GOT3 (cell line): ENCODE results near the gene ARV1.
"Not testable (repeated sequence)": the region's sequence is repeated elsewhere in the genome, so short reads cannot be mapped to it uniquely, and the experiment has no call there.

Source experiments
- DNase-seq: peaks from one replicate; lab custom pipeline; 2025; ENCODE audit warnings: mixed read lengths; lab: John Stamatoyannopoulos, UW

Gene ARV1

DNA sequence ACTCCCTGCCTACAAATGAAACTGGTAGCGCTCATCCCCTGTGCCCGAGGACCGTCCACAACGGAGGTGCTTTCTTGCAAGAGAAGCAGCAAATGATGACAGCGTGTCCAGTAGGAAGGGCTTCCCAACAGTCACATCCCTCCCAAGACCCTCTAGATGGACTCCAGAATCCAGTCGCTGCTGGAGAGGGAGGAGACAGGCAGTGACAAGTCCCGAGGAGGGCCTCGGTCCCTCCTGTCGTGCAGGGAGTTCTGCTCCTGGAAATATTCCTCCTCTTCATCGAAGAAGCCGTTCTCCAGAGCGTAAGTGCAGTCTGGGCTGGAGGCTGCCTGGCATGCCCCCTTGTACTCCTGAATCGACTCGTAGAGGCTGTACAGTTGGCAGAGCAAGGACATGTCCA lies 40.8 kb downstream of the ARV1 start:
- no peak for DNase-seq

DNA sequence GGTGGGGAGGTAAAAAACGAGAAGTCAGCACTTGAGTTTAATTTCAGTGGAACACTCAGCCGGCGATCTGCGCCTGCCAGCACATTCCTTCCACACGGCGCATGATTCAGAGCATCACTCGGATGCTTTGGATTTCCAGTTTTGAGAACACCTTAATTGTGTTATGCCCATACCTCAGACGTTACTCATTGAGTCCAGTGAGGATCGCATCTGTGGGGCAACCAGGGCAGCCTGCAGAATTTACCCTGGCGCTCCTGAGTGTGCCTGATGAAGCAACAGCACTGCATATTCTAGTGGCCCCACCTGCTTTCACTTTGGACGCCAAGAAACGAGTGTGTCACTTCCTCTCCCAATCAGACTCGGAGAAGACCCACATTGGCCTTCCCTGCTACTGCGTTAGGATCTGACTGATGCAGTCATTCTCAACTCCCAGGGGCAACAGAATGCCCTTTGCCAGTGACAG lies 41.3 kb downstream of the ARV1 start:
- DNase-seq = no peak

DNA sequence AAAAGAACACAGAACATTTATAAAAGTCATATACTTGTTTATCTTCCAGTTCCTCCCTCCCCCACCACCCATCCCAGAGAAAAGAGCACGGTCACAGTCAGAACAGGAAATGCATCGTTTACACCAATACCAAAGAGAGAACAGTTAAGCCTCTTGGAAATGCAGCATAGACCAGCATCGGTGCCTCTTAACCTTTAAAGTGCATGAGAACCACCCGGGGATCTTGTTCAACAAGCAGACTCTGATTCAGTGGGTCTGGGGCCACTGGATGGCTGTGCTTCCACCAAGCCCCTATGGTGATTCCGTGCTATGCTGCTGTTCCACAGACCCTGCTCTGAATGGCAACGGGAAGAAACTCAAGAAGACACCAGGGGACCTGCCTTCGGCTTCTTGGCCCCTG lies 41.9 kb downstream of the ARV1 start:
- DNase-seq = no peak

DNA sequence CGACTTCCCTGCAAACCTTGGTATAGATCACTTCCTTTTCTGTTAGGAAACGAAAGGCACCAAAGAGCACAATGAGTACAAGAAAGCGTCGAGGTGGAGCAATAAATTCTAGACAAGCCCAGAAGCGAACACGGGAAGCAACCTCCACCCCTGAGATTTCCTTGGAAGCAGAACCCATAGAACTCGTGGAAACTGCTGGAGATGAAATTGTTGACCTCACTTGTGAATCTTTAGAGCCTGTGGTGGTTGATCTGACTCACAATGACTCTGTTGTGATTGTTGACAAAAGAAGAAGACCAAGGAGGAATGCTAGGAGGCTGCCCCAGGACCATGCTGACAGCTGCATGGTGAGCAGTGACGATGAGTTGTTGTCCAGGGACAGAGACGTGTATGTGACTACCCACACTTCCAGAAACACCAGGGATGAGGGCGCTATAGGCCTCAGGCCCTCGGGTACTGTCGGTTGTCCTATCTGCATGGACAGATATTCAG lies 42.7 kb downstream of the ARV1 start:
- DNase-seq = no peak

DNA sequence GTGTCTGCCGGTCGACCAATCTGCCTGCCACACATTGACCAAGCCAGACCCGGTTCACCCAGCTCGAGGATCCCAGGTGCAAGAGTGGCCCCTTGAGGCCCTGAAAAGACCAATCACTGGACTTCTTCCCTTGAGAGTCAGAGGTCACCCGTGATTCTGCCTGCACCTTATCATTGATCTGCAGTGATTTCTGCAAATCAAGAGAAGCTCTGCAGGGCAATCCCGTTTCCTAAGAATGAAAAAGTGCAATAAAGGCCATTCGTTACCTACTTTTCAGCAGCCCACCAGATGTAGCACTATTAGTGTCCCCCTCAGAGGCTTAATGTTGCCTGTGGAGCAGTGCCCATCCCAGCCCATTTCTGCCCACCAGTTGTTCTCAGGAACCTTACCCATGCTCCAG lies 43.6 kb downstream of the ARV1 start:
- not testable (repeated sequence) for DNase-seq

DNA sequence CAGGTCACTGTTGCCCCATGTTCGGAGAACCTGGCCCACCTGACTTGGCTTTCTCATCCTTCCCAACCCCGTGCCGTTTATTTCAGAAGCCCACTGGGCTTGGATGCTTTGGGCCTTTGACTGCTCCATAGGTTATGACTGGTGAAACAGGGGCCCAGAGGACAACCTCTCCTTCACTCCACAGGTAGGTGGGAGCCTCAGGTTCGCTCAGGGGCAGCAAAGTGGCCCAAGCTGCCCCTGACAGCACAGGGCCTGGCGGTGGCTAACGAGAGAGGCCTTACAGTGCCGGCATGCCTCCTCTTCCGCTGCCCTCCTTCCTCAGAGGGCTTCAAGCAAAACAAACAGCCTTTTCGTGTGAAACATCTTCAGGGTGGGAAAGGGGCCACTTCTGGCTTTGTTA lies 44.3 kb downstream of the ARV1 start:
- DNase-seq = no peak

DNA sequence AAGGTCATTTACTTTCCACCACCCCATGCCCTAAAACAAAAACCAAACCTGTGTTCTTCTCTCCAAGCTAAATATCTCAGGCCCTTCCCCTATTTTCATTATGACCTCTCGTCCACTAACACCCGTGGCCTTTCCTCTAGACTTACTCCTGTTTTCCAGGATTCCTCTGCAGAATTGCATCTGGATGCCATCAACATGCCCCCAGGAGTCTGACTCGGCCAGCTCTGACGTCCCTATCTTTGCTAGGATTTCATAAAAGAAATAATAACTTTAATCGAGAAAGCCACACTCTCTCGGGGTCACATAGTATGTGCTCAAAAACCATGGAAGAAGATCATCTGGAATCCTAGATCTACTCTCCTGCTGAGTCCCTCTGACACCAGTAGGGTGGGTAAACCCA lies 47.7 kb downstream of the ARV1 start:
- no peak for DNase-seq

DNA sequence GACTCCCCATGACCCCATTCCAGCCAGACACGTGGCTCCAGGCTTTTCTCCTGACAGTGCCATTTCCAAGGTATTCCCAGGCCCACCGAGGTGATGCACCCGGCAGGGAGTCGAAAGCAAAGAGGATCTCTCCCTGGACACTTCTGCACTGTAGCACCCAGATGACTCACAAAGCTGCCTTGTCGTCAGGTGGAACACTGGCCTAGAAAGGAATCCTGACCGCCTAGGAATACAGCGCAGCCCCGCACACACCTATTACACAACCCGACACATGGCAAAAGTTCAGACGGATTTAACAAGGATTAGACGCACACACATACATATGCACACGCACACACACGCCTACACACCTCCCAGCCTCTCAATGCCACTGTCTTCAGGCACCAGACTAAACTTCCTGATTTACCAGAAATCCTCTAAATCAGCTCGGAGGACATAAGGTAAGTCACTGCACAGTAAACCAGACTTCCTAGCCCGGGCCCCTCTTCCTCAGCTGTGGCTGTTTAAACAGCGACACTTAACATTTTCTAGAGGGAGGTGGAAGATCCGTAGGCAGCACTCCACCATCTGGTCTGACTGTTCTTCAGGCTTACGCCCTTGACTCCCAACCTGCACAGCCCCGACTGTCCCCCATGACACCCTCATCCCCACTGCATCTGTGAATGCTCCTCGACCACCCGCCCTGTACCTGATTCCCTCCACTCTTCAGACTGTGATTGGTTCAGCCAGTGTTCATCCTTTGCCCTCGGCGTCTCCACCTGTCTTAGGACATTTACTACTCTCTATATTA lies 48.4 kb downstream of the ARV1 start:
- no peak for DNase-seq

DNA sequence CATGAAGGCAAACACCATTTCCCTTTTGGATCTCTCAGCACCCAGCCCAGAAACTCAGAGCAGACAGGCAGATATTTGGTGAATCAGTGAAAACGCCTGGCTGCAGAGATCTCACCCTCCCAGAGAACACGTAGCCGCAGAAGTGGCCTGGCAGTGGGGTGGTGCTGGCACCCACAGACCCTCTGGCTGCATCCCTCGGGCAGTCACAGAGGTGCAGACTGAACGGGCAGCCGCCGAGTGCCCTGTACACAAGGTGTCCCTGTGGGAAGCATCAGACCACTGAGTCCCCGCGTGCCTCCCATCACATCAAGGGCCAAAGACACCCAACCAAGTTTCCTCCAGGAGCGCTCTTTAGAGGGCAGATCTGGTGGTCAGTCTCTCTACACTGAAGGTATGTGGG lies 49.1 kb downstream of the ARV1 start:
- no peak for DNase-seq

DNA sequence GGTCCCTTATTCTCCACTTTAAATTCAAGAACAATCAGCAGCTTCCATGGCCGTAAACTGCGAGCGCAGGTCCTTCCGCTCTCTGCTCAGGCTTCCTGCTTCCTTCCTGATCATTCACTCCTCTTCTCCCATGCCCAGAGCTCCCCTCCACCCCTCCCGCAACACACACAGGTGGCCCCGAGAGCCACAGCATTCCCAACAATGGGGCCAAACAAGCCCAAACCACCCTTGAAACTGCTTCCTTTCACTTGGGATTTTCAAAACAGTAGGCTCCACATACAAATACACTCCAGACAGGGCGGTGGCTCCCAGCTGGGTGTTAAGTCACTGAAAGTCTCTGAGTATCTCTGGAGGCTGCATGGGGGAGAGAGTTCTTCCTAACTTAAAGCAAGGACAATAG lies 49.8 kb downstream of the ARV1 start:
- DNase-seq = no peak

DNA sequence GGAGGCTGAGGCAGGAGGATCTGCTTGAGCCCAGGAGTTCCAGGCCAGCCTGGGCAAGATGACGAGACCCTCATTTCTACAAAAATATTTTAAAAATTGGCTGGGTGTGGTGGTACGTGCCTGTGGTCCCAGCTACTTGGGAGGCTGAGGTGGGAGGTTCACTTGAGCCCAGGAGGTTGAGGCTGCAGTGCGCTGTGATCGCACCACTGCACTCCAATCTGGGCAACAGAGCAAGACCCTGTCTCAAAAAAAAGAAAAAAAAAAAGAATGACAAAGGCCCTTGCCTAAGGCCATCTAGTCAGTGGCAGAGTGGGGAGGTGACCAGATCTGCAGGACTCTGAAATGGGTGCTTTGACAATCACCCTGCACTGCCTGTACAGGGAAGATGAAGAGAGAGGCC lies 50.4 kb downstream of the ARV1 start:
- not testable (repeated sequence) for DNase-seq

DNA sequence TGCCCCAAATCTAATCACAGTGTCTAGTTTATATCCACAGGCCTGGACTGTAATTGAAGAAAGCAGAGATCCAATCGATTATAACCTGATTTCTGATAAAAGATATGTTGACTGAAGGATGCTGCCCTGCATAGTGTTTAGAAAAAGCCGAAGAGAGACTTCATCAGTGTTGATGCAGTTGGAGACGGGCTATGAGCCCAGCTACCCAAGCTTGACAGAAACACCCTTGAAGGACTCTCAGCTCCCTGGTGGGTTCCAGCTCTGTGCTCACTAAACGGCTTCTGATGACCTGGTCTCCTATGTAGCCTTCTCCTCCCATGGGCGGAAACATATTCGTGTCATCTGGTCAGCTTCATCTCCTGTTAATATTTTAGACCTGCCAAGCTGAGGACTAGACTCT lies 50.9 kb downstream of the ARV1 start:
- no peak for DNase-seq

DNA sequence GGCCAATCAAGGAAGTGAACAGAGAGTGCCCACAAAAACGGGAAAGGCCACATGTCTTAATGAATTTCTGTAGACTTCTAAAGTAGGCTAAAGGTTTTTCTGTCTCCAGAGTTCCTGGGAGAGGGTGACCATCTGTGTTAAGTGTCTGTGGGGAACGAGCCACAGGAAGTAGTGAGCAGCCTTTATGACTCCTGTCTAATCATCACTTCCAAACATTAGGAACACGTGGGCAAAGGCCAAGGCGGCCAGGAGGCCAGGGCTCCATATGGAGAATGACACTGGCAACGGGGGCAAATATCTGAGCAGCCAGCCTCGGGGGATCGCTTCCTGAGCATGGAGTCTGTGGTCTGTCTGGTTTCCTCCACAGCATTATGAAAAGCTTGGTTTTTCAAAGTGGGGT lies 54.1 kb downstream of the ARV1 start:
- no peak for DNase-seq

DNA sequence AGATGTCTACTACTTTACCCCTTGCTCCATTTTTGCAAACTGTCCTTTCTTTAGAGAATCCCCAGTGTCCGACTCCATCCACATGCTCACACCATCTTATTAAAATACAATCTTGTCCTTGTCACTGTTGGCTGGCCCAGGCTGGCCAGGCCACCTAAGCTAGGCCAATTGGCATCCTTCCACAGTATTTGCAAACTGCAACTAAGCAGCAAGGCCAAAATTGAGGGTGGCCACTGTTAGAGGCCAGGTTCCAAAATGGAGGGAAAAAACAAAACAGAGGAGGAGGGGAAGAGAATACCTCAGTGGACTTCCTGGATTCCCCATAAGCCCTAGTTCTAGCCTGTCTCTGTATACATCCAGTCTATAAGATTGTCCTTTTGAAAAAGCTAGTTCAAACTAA lies 56.9 kb downstream of the ARV1 start:
- DNase-seq = no peak

DNA sequence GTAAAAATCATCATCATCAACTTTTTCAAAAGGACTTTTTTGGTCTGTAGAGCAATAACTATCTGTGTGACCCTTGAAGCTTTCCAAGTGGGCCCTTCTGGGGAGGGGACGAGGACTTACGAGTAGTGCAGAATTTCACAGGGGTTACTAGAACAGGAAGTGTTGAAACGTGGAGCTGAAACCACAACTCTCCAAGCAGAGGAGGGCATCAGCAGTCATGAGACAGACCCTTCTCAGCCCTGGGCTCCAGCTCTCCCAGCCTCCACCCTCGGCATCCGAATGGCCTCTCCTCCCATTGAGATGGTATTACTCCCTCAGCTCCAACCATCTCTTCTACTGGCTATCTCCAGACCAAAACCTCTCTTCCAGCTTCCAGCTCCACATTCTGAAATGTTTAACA lies 57.5 kb downstream of the ARV1 start:
- no peak for DNase-seq

DNA sequence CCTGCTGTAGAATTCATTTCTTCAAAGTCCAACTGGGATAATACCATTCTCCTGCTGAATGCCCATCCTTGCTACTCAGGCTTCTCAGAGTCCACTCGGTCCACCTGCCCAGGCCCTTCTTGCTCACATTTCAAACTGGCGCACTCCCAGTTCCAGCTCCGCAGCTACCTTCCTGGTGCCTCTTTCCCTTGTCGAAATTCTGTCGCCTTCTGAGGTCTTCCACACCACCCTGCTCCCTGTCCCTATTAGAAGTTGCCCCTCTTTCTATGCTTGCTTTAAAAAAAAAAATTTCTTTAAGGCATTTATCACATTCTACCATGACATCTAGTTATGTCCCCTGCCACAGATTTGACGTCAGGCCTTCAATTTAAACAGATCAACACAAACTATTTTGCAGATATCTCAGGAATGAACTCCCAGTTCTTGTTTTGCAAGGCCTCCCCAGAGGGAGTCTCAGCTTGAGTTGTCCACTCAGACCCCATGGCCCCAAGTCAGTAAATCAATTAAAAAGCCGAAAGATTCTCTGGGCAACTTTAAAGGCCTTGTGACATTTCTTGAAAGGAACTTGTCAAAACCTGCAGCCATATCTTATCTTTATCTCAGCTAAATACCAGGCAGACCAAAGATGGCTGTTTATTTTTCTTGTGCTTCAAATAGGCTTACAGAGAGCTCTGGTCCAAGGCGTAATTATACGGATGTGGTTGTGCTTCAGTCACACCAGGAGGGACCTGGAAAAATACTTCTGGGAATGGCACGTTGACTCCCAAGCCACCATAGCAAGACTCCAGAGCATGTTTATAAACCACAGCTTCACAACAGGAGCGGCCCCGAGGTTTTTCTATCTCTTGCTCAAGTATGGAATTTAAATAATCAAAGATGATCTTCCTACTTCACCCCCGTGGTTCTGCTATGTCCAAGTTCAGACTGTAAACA lies 59.0 kb downstream of the ARV1 start:
- DNase-seq = no peak

DNA sequence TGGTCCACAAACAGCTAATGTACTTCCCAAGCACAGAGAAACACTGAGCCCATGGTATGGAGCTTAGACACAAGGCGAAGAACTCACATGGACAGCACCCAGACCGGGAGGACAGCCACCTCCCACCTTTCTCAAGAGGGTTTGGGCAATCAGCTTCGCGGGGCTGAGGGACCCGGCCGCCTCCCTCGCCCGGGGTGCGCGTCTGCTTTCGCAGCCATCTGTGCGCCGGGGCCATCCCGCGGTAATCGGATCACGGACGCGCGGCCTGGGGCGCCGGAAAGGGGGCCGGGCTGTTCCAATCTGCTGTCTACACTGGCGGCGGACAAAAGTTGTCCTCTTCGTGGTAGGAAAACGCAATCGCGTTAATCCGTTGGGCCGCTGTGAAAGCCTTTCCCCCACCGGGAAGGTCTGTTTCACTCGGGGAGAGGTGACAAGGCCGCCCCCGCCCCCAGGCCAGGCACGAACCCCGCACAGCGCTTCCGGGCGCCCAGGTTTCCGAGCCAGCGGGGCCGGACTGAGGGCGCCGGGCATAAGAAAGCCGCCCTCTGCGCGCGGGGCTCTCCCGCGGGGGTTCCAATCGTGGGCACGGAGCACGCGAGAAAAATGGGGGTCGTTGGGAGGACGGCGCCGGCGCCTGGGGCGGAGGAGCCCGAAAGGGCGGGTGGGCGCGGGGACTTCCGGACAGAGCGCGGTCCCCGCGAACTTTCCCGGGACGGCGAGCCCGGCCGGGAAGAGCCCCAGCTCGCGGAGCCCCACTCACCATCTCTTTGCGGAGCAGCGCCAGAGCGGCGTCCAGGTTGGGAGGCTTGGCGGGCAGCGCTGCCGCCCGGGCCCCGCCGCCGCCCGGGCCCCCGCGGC lies 60.5 kb downstream of the ARV1 start:
- DNase-seq = no peak

DNA sequence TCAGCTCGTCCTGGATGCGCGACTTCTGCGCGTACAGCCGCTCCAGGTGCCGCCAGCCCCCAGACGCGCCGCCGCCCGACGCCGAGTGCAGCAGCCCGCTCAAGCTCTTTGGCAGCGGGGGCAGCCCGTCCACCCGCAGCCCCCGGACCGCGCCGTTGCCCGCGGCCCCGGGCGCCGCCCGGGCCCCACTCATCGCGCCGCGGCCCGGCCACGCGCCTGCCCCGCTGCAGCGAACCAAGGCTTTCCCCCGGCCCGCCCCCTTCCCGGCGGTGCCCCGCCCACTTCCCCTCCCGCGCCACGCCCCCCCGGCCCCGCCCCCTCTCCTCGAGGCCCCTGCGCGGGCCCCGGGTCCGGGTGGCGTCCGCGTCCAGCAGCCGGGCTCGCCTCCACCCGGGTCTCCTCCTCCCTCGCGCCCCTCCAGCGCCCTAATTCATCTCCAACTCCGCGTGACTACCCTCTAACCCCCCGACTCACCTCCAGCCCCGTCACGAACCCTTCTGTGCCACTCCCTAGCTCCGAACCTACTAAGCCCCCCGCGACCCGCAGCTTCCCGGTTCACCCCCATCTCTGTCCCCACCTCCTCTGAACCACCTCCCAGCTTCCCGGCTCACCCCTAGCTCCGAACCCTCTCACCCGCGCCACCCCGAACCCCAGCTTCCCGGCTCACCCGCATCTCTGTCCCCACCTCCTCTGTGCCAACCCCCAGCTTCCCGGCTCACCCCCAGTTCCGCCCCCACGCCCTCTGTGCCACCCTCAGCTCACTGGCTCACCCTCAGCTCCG lies 61.3 kb downstream of the ARV1 start, which contains the start of gene FAM89A:
FAM89A (minus strand) TSS at position 236 of the 781 bp plus-strand sequence; CDS start at position 193, 43 bp downstream.
- DNase-seq = no peak

DNA sequence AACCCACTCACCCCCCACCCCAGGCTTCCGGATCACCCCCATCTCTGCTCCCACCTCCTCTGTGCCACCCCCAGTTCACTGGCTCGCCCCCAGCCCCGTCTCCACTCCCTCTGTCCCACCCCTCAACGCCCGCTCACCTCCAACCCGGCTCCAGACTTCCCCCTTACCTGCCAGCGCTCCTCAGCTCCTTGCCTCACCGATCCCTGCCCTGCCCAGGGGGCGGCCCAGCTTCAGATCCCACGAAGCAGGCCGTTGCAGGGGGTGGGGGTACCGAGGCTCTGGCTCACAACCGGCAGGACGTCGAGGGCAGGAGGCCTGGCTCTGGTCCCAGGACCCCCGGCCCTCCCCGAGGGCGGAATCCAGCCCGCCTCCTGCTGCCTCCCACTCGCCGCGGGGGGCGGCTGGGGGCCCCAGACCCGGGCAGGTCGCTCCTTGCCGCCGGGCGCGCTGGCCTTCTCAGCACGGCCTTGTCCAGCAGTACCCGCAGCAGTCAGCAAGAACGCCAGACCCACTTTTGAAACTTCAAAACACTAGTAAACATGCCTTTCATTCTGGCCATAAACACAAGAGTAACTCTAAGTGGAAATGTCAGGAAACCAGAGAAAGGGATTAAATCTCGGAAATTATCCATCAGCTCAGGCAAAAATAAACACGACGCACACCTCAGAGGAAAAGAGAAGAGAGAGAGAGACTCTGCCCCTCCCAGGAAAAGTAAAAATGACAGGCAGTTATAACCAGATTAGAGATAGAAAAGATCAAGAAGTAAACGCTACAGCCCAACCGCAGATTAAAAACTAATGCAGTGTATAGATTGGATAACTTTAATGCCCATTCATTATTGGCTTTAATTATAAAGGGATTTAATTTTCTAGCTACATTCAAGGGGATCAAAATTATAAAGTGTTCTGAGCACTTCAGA lies 62.2 kb downstream of the ARV1 start:
- DNase-seq = no peak

DNA sequence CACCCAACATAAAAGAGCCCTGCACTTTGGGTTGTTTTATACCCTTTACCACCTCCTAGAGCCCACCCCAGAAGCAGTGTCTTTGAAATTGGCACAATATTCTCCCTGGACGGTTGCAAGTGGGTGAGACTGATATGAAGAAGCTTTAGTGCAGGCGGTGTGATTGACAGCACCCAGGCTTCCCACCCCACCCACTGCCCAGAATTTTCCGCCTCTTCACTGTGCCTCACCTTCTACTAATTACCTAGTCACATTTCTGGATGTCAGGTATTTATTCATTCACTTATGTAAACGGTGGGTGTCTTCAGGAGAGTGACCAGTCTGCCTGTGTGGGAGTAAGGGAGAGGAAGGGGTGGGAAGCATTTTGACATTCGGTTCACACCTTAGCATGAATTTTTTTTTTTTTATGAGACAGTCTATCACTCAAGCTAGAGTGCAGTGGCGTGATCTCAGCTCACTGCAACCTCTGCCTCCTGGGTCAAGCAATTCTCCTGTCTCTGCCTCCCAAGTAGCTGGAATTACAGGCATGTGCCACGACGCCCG lies 62.9 kb downstream of the ARV1 start:
- no peak for DNase-seq
